Hepatocyte (in vitro differentiated cells): ENCODE results near the gene SRBD1. TPM values are rescaled to one million over a fixed set of nuclear protein-coding genes. Genes with fewer than 3 reads are reported as not detected.
A peak's percentile ranks its signal among the peaks of the same experiment; 100 is the strongest.

Experiments used
- DNase-seq: peaks from one replicate; pipeline ENCODE4 v3.0.0-alpha.2; 2016; ENCODE audit warnings: low spot score
- H2AFZ ChIP-seq: fragments of 200-600 bp; sonication (generic); 2 replicates; pipeline ENCODE4 v1.6.0; 2016; ENCODE audit warnings: antibody characterized with exemption, mild to moderate bottlenecking
- H3K27ac ChIP-seq: fragments of 200-600 bp; sonication (generic); 2 replicates; pipeline ENCODE4 v1.5.1; 2016; ENCODE audit warnings: mild to moderate bottlenecking
- H3K27me3 ChIP-seq: fragments of 200-600 bp; sonication (generic); 2 replicates; pipeline ENCODE4 v1.6.1; 2016
- H3K36me3 ChIP-seq: fragments of 200-600 bp; sonication (generic); replicated peaks from 2 replicates; pipeline ENCODE4 v1.5.1; 2016; ENCODE audit warnings: low read depth; ENCODE audit not compliant: insufficient read depth
- H3K4me1 ChIP-seq: fragments of 200-600 bp; sonication (generic); 2 replicates; pipeline ENCODE4 v1.5.1; 2016; ENCODE audit warnings: mild to moderate bottlenecking, moderate library complexity; ENCODE audit not compliant: insufficient read depth
- H3K4me2 ChIP-seq: fragments of 200-600 bp; sonication (generic); 2 replicates; pipeline ENCODE4 v1.6.0; 2016
- H3K4me3 ChIP-seq: fragments of 200-600 bp; sonication (generic); 2 replicates; pipeline ENCODE4 v1.5.1; 2016; ENCODE audit warnings: mild to moderate bottlenecking
- H3K79me2 ChIP-seq: fragments of 200-600 bp; sonication (generic); 2 replicates; pipeline ENCODE4 v1.6.0; 2017; ENCODE audit warnings: mild to moderate bottlenecking
- H3K9me2 ChIP-seq: fragments of 200-600 bp; sonication (generic); replicated peaks from 2 replicates; pipeline ENCODE4 v1.6.0; 2017; ENCODE audit warnings: mild to moderate bottlenecking; ENCODE audit not compliant: insufficient read depth
- H3K9me3 ChIP-seq: fragments of 200-600 bp; sonication (generic); 2 replicates; pipeline ENCODE4 v1.5.1; 2016; ENCODE audit warnings: low read depth, mild to moderate bottlenecking
- H4K20me1 ChIP-seq: fragments of 200-600 bp; sonication (generic); 2 replicates; pipeline ENCODE4 v1.6.0; 2016; ENCODE audit warnings: mild to moderate bottlenecking; ENCODE audit not compliant: insufficient read depth, poor library complexity, severe bottlenecking
- CTCF ChIP-seq: fragments of 200-600 bp; sonication (generic); IDR thresholded peaks from 2 replicates; pipeline ENCODE4 v1.5.1; 2016; ENCODE audit warnings: antibody characterized with exemption, mild to moderate bottlenecking; ENCODE audit not compliant: poor library complexity
- EZH2 ChIP-seq: fragments of 200-600 bp; sonication (generic); IDR thresholded peaks from 2 replicates; pipeline ENCODE4 v1.6.1; 2016; ENCODE audit warnings: antibody characterized with exemption, mild to moderate bottlenecking, borderline replicate concordance
- EZH2phosphoT487 ChIP-seq: fragments of 200-600 bp; sonication (generic); IDR thresholded peaks from one replicate; pipeline ENCODE4 v1.6.1; 2018; ENCODE audit warnings: antibody characterized with exemption, mild to moderate bottlenecking, low read depth, moderate library complexity; ENCODE audit not compliant: unreplicated experiment, severe bottlenecking
- WGBS: methylation state at CpG from one replicate; pipeline ENCODE4 v1.1.6; 2016; ENCODE audit warnings: low lambda C conversion rate; ENCODE audit errors: missing lambda C conversion rate; 5-methylcytosine and 5-hydroxymethylcytosine counted together
- polyA plus RNA-seq: library from polyadenylated mRNA; unstranded; fragments of >200 nt; fragmentation: Nextera tagmentation; extraction: Ambion mirVana; gene quantifications from 2 replicates; pipeline ENCODE4 v1.2.1, GENCODE V29; 2016
- total RNA-seq: library from RNA; depleted of rRNA; stranded (reverse); fragments of >200 nt; gene quantifications from 2 replicates; pipeline ENCODE4 v1.2.3, GENCODE V29; 2014

Gene SRBD1
- total and polyA plus RNA-seq, 2 experiments from 2014 or later, result 6.7 to 16.6 TPM

DNA sequence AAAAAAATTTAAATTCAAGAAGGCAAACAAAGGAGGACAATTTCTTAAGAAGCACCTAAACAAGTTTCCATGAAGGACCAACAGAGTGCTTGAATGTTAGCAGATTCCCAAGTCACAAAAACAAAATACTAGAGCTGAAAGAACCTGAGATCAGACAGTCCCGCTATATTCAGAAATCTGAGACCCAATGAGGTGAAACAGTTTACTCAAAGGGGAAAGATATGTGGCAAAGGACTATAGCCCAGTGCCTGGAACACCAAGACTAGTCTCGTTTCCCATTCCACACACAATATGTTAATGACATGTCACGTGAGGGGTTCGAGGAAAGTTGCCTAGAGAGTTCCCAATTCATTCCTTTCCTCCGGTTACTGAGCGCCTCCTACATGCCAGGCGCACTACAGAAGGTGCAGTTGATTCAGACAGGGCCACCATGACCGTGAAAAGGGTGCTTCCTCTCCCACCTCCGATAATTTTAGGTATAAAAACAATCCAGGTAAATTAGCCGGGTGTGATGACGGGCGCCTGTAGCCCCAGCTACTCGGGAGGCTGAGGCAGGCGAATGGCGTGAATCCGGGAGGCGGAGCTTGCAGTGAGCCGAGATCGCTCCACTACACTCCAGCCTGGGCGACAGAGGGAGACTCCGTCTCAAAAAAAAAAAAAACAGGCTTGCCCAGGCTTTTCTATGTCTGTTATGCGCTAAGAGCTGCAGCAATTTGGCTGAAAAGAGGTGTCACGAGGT, 617 bp downstream of the SRBD1 start:
- Histone ChIP-seq H3K4me1 (no peaks in the 10 kb centered on the region), H3K9me3 (no peaks in the 10 kb centered on the region), H3K79me2 (peaks cover 25% of the 10 kb centered on the region), H3K4me2 (peak overlapping the region; percentile 83), H3K9me2 (no peaks in the 10 kb centered on the region), H3K36me3 (no peaks in the 10 kb centered on the region), H4K20me1 (no peaks in the 10 kb centered on the region), H3K27me3 (no peaks in the 10 kb centered on the region), H3K27ac (peak overlapping the region; percentile 81), H3K4me3 (peak overlapping the region; percentile 57), H2AFZ (peak overlapping the region; percentile 73)
- DNase-seq, result peak; percentile 85
- TF ChIP-seq CTCF, result peak; percentile 57
- no peak for TF ChIP-seq EZH2
- TF ChIP-seq EZH2phosphoT487, result no peak
- WGBS, result 1% methylated on average over 23 of the region's 23 CpGs

- 45% methylated on average over 1 of the region's 1 CpG for WGBS
- peak; percentile 19 for DNase-seq
- H3K4me1 ChIP-seq, result no peaks in the 10 kb centered on the region
Observed at GRCh38 chr2:45607701-45608100, 3.4 kb downstream of the SRBD1 start.

GRCh38 chr2:45606796-45607195, 4.3 kb downstream of the SRBD1 start:
- 83% methylated on average over 1 of the region's 1 CpG for WGBS
- H3K27ac ChIP-seq, result no peak overlapping the region

More at GRCh38 chr2:45607701-45608100, 3.4 kb downstream of the SRBD1 start:
- peaks cover 25% of the 10 kb centered on the region for H3K79me2 ChIP-seq
- H3K9me3 ChIP-seq, result no peaks in the 10 kb centered on the region
- no peaks in the 10 kb centered on the region for H4K20me1 ChIP-seq
- no peak overlapping the region for H2AFZ ChIP-seq
- H3K36me3 ChIP-seq, result no peaks in the 10 kb centered on the region
- H3K9me2 ChIP-seq, result no peaks in the 10 kb centered on the region
- no peak overlapping the region for H3K4me2 ChIP-seq
- TF ChIP-seq EZH2phosphoT487 (no peak), CTCF (peak; percentile 41)
- no peak overlapping the region for H3K27ac ChIP-seq
- H3K4me3 ChIP-seq, result no peak overlapping the region
- H3K27me3 ChIP-seq, result no peaks in the 10 kb centered on the region

GRCh38 chr2:45605116-45605515, 6.0 kb downstream of the SRBD1 start:
- H4K20me1 ChIP-seq, result no peaks in the 10 kb centered on the region
- H3K4me2 ChIP-seq, result no peak overlapping the region
- no peaks in the 10 kb centered on the region for H3K27me3 ChIP-seq
- H3K4me1 ChIP-seq, result no peaks in the 10 kb centered on the region
- DNase-seq, result no peak
- TF ChIP-seq EZH2phosphoT487 (no peak), CTCF (no peak), EZH2 (no peak)
- H3K36me3 ChIP-seq, result no peaks in the 10 kb centered on the region
- WGBS, result 97% methylated on average over 2 of the region's 2 CpGs
- no peaks in the 10 kb centered on the region for H3K9me3 ChIP-seq
- no peaks in the 10 kb centered on the region for H3K9me2 ChIP-seq
- no peak overlapping the region for H2AFZ ChIP-seq
- no peak overlapping the region for H3K4me3 ChIP-seq
- peaks cover 25% of the 10 kb centered on the region for H3K79me2 ChIP-seq
- H3K27ac ChIP-seq, result no peak overlapping the region

More at GRCh38 chr2:45606796-45607195, 4.3 kb downstream of the SRBD1 start:
- Histone ChIP-seq H4K20me1 (no peaks in the 10 kb centered on the region), H3K36me3 (no peaks in the 10 kb centered on the region), H3K4me1 (no peaks in the 10 kb centered on the region), H3K4me2 (no peak overlapping the region), H3K9me2 (no peaks in the 10 kb centered on the region), H3K79me2 (peaks cover 25% of the 10 kb centered on the region), H2AFZ (no peak overlapping the region), H3K27me3 (no peaks in the 10 kb centered on the region), H3K9me3 (no peaks in the 10 kb centered on the region), H3K4me3 (no peak overlapping the region)
- TF ChIP-seq EZH2phosphoT487, result no peak
- no peak for DNase-seq
